Activated naive CD8-positive, alpha-beta T cell treated with anti-CD3 and anti-CD28 coated beads, Interleukin-2, amount 50 U/mL, for 16 hours (primary cell): Measurements from ENCODE around the gene CFHR2.

Experiments used
- DNase-seq: peaks from one replicate; pipeline ENCODE4 v3.0.0-alpha.2; 2020; ENCODE audit warnings: low read depth, low spot score

CFHR2 gene

GRCh38 chr1:197001828-197002227 is 58.3 kb downstream of the CFHR2 start:
- no peak for DNase-seq

GRCh38 chr1:197003132-197003531 is 59.6 kb downstream of the CFHR2 start:
- DNase-seq = no peak

- no peak for DNase-seq
These were observed 65.3 kb downstream of the CFHR2 start for GRCh38 chr1:197008861-197009260.
